Activated T-cell treated with anti-CD3 and anti-CD28 coated beads for 24 hours (primary cell): Measurements from ENCODE around the gene PGF.
"Not testable (repeated sequence)": the region's sequence is repeated elsewhere in the genome, so short reads cannot be mapped to it uniquely, and the experiment has no call there.

Experiments used
- DNase-seq: peaks from one replicate; pipeline ENCODE4 v3.0.0-alpha.2; 2020; ENCODE audit warnings: low read depth

PGF gene

GRCh38 chr14:74942181-74942580 lies 13.2 kb downstream of the PGF start:
- DNase-seq = no peak

GRCh38 chr14:74941676-74942097 lies 13.7 kb downstream of the PGF start:
- peak; percentile 58 for DNase-seq

DNA sequence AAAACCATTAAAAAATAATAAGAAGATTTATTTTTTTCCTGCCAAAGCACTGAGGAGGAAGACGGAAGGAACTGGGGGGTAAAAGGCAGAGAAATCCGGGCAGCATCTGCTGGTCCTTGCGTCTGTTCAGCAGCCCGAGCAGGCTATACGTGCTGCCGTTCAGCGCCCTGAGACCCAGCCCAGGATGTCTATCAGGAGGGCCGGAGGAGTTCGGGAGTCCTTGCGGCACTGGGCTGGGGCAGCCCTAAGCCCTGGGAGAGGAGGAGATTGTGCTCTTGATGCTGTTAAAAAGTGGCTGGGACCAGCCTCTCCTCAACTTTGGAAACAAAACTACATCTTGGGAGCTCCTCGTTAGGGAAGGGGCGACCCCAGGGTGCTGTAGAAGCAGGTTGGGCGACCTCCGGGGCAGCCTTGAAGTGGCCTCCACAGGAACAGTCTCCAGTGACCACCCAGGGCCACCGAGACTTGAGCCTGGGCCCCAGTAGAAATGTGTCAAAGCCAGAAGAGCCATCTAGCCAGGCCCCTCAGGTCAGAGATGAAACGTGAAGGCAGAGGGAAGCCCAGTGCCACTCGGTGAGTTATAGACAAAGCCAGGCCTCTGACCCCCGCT lies 14.3 kb downstream of the PGF start:
- no peak for DNase-seq

DNA sequence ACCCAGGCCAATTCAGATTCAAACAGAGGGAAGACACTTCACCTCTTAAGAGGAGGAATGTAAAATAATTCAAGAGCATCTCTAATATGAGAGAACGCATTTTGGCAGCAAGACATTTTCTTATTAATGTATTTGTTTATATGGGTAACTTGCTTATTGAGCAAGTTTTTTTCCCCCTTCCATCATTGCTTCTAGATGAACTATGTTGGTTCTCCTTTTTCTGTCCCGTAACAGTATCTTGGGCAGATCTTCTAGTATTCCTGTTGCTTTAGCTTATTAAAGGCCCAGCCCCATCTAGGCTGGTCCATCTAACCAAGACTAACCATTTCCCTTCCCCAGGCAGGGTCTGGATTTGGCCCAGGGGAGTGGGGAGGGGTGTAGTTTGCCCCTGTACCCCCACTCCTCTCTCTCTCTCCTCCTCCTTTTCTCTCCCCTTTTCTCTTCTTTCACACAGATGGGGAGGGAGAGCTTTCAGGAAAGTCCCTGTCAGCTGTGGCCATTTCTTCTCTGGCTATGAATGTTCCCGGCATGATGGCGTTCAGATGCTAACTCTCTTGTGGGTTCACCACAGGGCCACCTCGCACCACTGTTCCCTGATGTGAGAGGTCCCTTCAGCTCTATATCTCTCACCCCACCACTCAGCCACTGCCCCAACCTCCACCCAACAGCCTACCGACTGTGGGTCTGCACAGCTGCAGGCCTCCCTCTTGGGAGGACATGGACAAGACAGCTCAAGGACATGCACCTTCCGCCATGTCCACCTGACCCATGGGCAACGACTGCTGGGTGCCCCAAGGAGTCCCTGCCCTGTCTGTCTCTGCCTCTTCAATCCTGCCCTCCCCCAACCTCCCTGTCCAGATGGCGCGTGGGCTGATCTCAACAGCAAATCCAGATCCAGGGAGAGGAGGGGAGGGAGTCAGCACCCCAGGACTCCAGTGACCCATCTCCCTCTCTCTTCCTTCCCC lies 16.6 kb downstream of the PGF start:
- no peak for DNase-seq

DNA sequence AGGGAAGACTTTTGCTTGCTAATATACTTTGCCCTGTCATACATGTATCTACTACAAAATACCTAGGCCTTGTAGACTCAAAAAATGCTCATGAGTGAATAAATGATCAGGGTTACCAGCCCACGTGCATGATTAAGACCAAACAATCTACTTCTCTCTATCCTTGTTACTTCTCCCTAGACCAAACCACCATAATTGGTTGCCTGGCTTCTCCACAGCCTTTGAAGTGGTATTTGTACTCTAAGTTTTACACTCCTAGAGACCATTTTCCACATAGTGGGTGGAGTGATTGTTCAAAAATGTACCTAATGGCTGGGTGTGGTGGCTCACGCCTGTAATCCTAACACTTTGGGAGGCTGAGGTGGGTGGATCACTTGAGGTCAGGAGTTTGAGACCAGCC lies 18.2 kb downstream of the PGF start:
- no peak for DNase-seq

DNA sequence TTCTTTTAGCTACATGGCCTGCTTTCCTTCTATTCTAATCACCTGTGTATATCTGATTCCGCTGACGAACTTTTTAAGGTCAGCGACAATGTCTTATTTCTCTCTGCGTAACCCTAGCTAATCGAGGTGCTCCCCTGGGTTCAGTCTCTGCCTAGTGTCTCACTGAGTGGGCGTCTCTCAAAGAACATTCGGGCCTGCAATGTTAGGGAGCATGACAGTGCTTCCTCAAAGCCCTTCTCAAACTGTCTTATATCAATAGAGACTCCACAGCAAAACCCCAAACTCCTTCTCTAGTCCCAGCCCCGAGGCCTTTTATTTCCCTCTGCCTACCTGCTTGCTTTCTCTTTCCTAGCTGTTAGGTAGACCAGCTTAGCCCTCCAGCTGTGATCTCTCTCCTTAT lies 18.7 kb downstream of the PGF start:
- no peak for DNase-seq

GRCh38 chr14:74936151-74936550 lies 19.2 kb downstream of the PGF start:
- DNase-seq = no peak

DNA sequence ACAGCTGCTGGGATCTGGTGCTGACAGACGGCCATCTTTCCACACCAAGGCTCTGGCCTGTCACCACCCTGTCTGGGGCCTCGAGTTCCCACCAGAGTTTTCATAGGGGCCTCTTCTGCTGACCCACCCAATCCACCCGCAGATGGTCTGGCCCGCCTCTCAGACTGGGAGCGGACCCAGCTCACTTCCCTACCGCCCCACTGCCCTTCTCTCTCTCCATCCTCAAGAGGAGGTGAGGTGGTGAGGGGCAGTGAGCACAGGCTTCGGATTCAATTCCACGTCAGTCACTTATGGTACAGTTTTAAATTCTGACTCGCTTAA lies 20.1 kb downstream of the PGF start:
- DNase-seq = no peak

- DNase-seq = no peak
These were observed 20.7 kb downstream of the PGF start for GRCh38 chr14:74934476-74935359.

GRCh38 chr14:74934041-74934440 lies 21.4 kb downstream of the PGF start:
- no peak for DNase-seq

DNA sequence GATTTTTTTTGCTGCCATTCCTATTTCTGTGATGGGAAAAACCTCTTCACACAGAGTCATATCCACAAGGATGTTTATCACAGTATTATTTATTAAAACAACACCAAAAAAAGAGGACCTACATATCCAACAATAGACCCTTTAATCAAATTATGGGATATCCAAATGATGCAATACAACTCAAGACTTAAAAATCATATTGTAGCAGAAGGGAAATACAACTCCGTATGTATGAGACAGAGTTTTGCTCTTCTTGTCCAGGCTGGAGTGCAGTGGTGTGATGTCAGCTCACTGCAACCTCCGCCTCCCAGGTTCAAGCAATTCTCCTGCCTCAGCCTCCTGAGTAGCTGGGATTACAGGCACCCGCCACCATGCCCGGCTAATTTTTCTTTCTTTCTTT lies 22.5 kb downstream of the PGF start:
- not testable (repeated sequence) for DNase-seq

DNA sequence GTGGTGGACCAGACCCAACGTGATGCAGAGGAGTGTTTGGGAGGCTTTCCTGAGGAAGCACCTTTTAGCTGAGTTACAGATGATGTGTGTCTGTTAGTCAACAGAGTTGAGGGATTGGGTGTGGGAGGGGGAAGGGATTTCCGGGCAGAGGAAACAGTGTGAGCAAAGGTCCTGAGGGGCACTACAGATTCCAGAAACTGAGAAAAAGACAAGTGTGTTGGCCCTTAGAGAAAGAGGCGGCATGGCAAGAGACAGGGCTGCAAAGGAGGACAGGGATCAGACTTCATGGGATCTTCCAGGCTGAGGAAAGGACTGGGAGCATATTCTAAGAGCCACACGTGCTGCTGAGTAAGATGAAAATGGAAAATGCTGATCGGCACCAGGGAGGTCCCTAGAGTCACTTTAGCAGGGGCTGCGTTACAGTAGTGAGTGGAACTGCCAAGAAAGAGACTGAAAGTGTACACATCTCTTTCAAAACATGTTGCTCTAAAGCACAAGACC lies 22.9 kb downstream of the PGF start:
- DNase-seq = no peak

DNA sequence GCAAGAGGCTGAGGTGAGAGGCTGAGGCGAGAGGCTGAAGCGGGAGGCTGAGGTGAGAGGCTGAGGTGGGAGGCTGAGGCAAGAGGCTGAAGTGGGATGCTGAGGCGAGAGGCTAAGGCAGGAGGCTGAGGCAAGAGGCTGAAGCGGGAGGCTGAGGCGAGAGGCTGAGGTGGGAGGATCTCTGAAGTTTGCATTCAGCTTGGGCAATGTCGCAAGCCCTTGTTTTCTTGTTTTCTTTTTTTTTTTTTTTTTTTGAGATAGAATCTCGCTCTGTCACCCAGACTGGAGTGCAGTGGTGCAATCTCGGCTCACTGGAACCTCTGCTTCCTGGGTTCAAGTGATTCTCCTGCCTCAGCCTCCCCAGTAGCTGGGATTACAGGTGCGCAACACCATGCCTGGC lies 23.7 kb downstream of the PGF start:
- DNase-seq = not testable (repeated sequence)

DNA sequence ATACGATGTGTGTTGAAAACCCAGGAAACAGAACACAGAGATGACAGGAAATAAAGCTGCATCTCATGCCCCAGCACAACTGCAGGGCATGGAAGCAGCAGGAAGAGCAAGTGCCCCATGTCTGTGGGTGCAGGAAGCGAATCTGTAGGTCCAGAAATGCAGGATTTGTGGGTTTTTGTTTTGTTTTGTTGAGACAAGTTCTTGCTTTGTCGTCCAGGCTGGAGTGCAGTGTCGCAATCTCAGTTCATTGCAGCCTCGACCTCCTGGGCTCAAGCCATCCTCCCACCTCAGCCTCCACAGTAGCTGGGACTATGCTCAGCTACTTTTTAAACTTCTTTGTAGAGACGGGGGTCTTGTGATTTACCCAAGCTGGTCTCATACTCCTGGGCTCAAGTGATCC lies 26.2 kb downstream of the PGF start:
- DNase-seq = no peak

- DNase-seq = no peak
These were observed 28.2 kb downstream of the PGF start for GRCh38 chr14:74927225-74927624.

DNA sequence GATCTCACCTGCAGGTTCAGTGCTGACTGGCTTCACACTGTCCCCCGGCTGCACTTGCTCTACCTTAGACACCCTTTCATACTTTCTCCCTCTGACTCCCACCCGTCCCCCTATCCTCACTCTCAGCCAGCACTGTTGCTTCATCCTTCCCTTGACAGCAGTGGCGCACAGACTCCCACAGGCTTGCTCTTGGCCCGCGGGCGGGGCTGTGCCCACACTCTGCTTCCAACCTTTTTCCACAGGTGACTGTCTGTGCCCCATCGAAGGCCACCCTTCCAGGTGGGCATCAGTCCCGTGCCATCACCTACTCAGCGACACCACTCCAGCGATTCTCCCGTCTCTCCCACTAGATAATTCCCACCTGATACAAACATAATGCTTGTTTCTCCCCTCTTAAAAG lies 31.3 kb downstream of the PGF start:
- DNase-seq = no peak

GRCh38 chr14:74922752-74923401 lies 32.5 kb downstream of the PGF start, which contains the start of gene RPS6KL1:
RPS6KL1 (minus strand) TSS chr14:74923260; CDS start chr14:74921541, 1,719 bp downstream.
- DNase-seq = peak; percentile 66

GRCh38 chr14:74921987-74922751 lies 33.2 kb downstream of the PGF start:
- DNase-seq = no peak

GRCh38 chr14:74921053-74921620 lies 34.3 kb downstream of the PGF start:
- DNase-seq = no peak

DNA sequence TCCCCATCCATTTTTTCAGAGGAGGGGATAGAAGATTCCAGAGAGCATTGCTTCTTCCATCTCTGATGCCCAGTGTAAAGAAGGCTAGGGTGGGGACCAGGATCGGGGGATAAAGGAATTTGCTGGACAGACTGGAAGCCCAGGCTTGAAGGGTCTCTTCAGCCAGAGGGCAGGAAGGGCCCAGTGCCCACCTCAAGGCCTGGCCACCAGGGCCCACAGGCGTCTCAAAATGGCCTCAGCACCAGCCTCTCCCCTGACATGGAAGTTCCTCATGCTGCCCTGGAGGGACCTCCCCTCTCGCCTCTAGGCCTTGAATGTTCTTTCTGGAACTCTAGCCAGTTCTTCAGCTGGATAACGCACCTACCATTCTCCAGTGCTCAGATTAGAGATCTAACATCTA lies 35.1 kb downstream of the PGF start:
- no peak for DNase-seq
